Stimulated activated CD4-positive, alpha-beta T cell treated with anti-CD3 and anti-CD28 coated beads, Interleukin-2, amount 100 ng/mL, for 24 hours (primary cell): ENCODE results near the gene RSPH4A.
A peak's percentile ranks its signal among the peaks of the same experiment; 100 is the strongest.
"Not testable (repeated sequence)": the region's sequence is repeated elsewhere in the genome, so short reads cannot be mapped to it uniquely, and the experiment has no call there.

Experiments
- DNase-seq, 2 donors: peaks; one replicate each; pipeline ENCODE4 v3.0.0-alpha.2; 2020

RSPH4A gene

GRCh38 chr6:116629563-116629981 is 13.3 kb downstream of the RSPH4A start:
- no peak for DNase-seq

- DNase-seq: no peak
Observed at GRCh38 chr6:116631379-116631990, 15.2 kb downstream of the RSPH4A start.

- no peak for DNase-seq
Observed at GRCh38 chr6:116633685-116634084, 17.4 kb downstream of the RSPH4A start.

GRCh38 chr6:116648156-116648555 is 31.9 kb downstream of the RSPH4A start:
- no peak for DNase-seq

- DNase-seq: no peak
Observed at GRCh38 chr6:116649129-116649528, 32.9 kb downstream of the RSPH4A start.

GRCh38 chr6:116651916-116652315 is 35.6 kb downstream of the RSPH4A start:
- no peak for DNase-seq

GRCh38 chr6:116661594-116661993 is 45.3 kb downstream of the RSPH4A start:
- DNase-seq: no peak

GRCh38 chr6:116662202-116662601 is 45.9 kb downstream of the RSPH4A start:
- DNase-seq: no peak

- no peak for DNase-seq
Observed at GRCh38 chr6:116663308-116663707, 47.0 kb downstream of the RSPH4A start.

GRCh38 chr6:116664169-116664568 is 47.9 kb downstream of the RSPH4A start:
- DNase-seq: not testable (repeated sequence)

- DNase-seq: no peak
Observed at GRCh38 chr6:116665464-116665863, 49.2 kb downstream of the RSPH4A start.

GRCh38 chr6:116666869-116667268 is 50.6 kb downstream of the RSPH4A start:
- DNase-seq: no peak

- no peak for DNase-seq
Observed at GRCh38 chr6:116667623-116668022, 51.3 kb downstream of the RSPH4A start.

GRCh38 chr6:116672306-116672705 is 56.0 kb downstream of the RSPH4A start:
- no peak for DNase-seq

GRCh38 chr6:116676021-116676420 is 59.7 kb downstream of the RSPH4A start:
- no peak for DNase-seq

- peak; percentile 91 to 93 for DNase-seq
Observed at GRCh38 chr6:116680880-116681672, 64.8 kb downstream of the RSPH4A start, which contains the start of gene KPNA5. Gene KPNA5 (plus strand): TSS chr6:116681211. CDS start chr6:116681335, 124 bp downstream.

GRCh38 chr6:116682334-116682712 is 66.0 kb downstream of the RSPH4A start:
- DNase-seq: peak; percentile 14 to 39
